SK-N-SH (cell line): ENCODE measurements around the gene DCDC2.

Source experiments
- CHD2 ChIP-seq: fragments of 150-350 bp; IDR thresholded peaks from 2 replicates; pipeline ENCODE4 v1.6.1; 2018; ENCODE audit warnings: low read length; ENCODE audit not compliant: partially characterized antibody
- CTCF ChIP-seq: fragments of 200-600 bp; sonication (generic); IDR thresholded peaks from 2 replicates; pipeline ENCODE4 v1.6.1; 2017; ENCODE audit warnings: antibody characterized with exemption, mild to moderate bottlenecking, moderate library complexity
- FOXJ3 ChIP-seq: sonication (generic); formaldehyde crosslinking; IDR thresholded peaks from 2 replicates; pipeline ENCODE4 v1.5.1; 2020; ENCODE audit warnings: mild to moderate bottlenecking, missing genetic modification reagents
- GATA2 ChIP-seq: sonication (generic); formaldehyde crosslinking; IDR thresholded peaks from 2 replicates; pipeline ENCODE4 v1.5.0; 2020; ENCODE audit warnings: mild to moderate bottlenecking, missing genetic modification reagents
- NRF1 ChIP-seq: IDR thresholded peaks from 2 replicates; pipeline ENCODE4 v1.6.1; 2012; ENCODE audit warnings: low read depth, mild to moderate bottlenecking, low read length
- POLR2AphosphoS5 ChIP-seq: IDR thresholded peaks from 2 replicates; pipeline ENCODE4 v1.6.1; 2012; ENCODE audit warnings: low read depth, low read length
- RAD21 ChIP-seq: IDR thresholded peaks from 2 replicates; pipeline ENCODE4 v1.6.1; 2012; ENCODE audit warnings: mild to moderate bottlenecking, low read length
- REST ChIP-seq: IDR thresholded peaks from 2 replicates; pipeline ENCODE4 v1.6.1; 2012; ENCODE audit warnings: mild to moderate bottlenecking, low read depth, low read length, moderate library complexity
- SIN3A ChIP-seq: IDR thresholded peaks from 2 replicates; pipeline ENCODE4 v1.6.1; 2012; ENCODE audit warnings: low read depth, mild to moderate bottlenecking, low read length, moderate library complexity, borderline replicate concordance
- SMC3 ChIP-seq: IDR thresholded peaks from 2 replicates; pipeline ENCODE4 v1.6.1; 2012; ENCODE audit warnings: low read depth, low read length, improper control_type of control experiment
- TAF1 ChIP-seq: IDR thresholded peaks from 2 replicates; pipeline ENCODE4 v1.6.1; 2012; ENCODE audit warnings: low read depth, mild to moderate bottlenecking, low read length, moderate library complexity, borderline replicate concordance
- USF2 ChIP-seq: fragments of 150-350 bp; IDR thresholded peaks from 2 replicates; pipeline ENCODE4 v1.6.1; 2017; ENCODE audit warnings: antibody characterized with exemption, low read length, low read depth, borderline replicate concordance
- YY1 ChIP-seq: IDR thresholded peaks from 2 replicates; pipeline ENCODE4 v1.4.0; 2012; ENCODE audit warnings: low read depth, mild to moderate bottlenecking

- TF ChIP-seq CTCF (no peak), RAD21 (no peak), TAF1 (no peak), SMC3 (no peak), POLR2AphosphoS5 (no peak), YY1 (no peak), USF2 (no peak), NRF1 (no peak), CHD2 (no peak), GATA2 (CRISPR knock-in tag) (no peak), FOXJ3 (CRISPR knock-in tag) (no peak), REST (no peak), SIN3A (no peak)
Measured at GRCh38 chr6:24145690-24146131, 212.1 kb downstream of the DCDC2 start.
